Neuronal stem cell (in vitro differentiated cells): Measurements from ENCODE around the gene CHMP1A.
"Not testable (repeated sequence)": the region's sequence is repeated elsewhere in the genome, so short reads cannot be mapped to it uniquely, and the experiment has no call there.

Experiments used
- DNase-seq: peaks from one replicate; pipeline ENCODE4 v3.0.0-alpha.2; 2013; ENCODE audit warnings: low spot score
- H2AFZ ChIP-seq: one replicate; pipeline ENCODE4 v1.6.1; 2013; ENCODE audit warnings: mild to moderate bottlenecking, low read length, inconsistent platforms
- H2AK5ac ChIP-seq: 2 replicates; pipeline ENCODE4 v1.6.1; 2013; ENCODE audit warnings: low read depth, mild to moderate bottlenecking, inconsistent platforms, low read length, moderate library complexity, mixed read lengths
- H2BK120ac ChIP-seq: 2 replicates; pipeline ENCODE4 v1.6.1; 2013; ENCODE audit warnings: low read depth, mild to moderate bottlenecking, inconsistent platforms, low read length, moderate library complexity, mixed read lengths
- H2BK12ac ChIP-seq: one replicate; pipeline ENCODE4 v1.6.1; 2013; ENCODE audit warnings: low read length, inconsistent platforms
- H2BK15ac ChIP-seq: 2 replicates; pipeline ENCODE4 v1.6.1; 2013; ENCODE audit warnings: mild to moderate bottlenecking, low read length, inconsistent platforms, mixed read lengths
- H2BK5ac ChIP-seq: one replicate; pipeline ENCODE4 v1.6.1; 2013; ENCODE audit warnings: inconsistent platforms, mild to moderate bottlenecking, low read length, moderate library complexity
- H3K14ac ChIP-seq: one replicate; pipeline ENCODE4 v1.6.1; 2013; ENCODE audit warnings: low read length, inconsistent platforms
- H3K18ac ChIP-seq: 2 replicates; pipeline ENCODE4 v1.6.1; 2013; ENCODE audit warnings: low read length, inconsistent platforms
- H3K23ac ChIP-seq: 2 replicates; pipeline ENCODE4 v1.6.1; 2013; ENCODE audit warnings: low read depth, mild to moderate bottlenecking, mixed read lengths, low read length, inconsistent platforms; ENCODE audit not compliant: poor library complexity
- H3K27ac ChIP-seq: replicated peaks from 3 replicates; pipeline ENCODE4 v1.5.1; 2013; ENCODE audit warnings: low read length, inconsistent platforms
- H3K27me3 ChIP-seq, 3 experiments: 2 replicates each; pipeline ENCODE4 v1.6.1; 2013; ENCODE audit warnings: low read length in 3 of 3, mild to moderate bottlenecking in 2 of 3, inconsistent platforms in 1 of 3, low read depth in 1 of 3, mixed read lengths in 1 of 3, moderate library complexity in 1 of 3; ENCODE audit not compliant: control insufficient read depth in 3 of 3, insufficient read depth in 3 of 3
- H3K36me3 ChIP-seq, 2 donors: replicated peaks in 1 of 2; 2 replicates each; pipeline ENCODE4 v1.6.1; 2013; ENCODE audit warnings: low read length in 2 of 2; ENCODE audit not compliant: control insufficient read depth in 2 of 2, insufficient read depth in 2 of 2
- H3K4ac ChIP-seq: 2 replicates; pipeline ENCODE4 v1.6.1; 2013; ENCODE audit warnings: inconsistent platforms, mild to moderate bottlenecking, low read length, moderate library complexity
- H3K4me1 ChIP-seq, 2 donors: 1 replicate in 1 of 2; 2 replicates in 1 of 2; pipeline ENCODE4 v1.6.1; 2013; ENCODE audit warnings: low read length in 2 of 2, low read depth in 1 of 2; ENCODE audit not compliant: control insufficient read depth in 2 of 2, insufficient read depth in 1 of 2
- H3K4me2 ChIP-seq: one replicate; pipeline ENCODE4 v1.6.1; 2013; ENCODE audit warnings: mild to moderate bottlenecking, low read length, inconsistent platforms; ENCODE audit not compliant: insufficient read depth, poor library complexity, severe bottlenecking
- H3K4me3 ChIP-seq, 2 donors: 2 replicates each; pipeline ENCODE4 v1.5.1; 2013; ENCODE audit warnings: low read length in 2 of 2, mild to moderate bottlenecking in 2 of 2, inconsistent platforms in 1 of 2, moderate library complexity in 1 of 2
- H3K79me1 ChIP-seq: one replicate; pipeline ENCODE4 v1.6.1; 2013; ENCODE audit warnings: low read depth, mild to moderate bottlenecking, inconsistent platforms, low read length, moderate library complexity
- H3K9ac ChIP-seq: one replicate; pipeline ENCODE4 v1.6.1; 2013; ENCODE audit warnings: mild to moderate bottlenecking, low read depth, low read length, inconsistent platforms; ENCODE audit not compliant: poor library complexity
- H3K9me3 ChIP-seq, 2 donors: replicated peaks in 1 of 2; 2 replicates each; pipeline versions ENCODE3 to v1.6.1; 2013; ENCODE audit warnings: low read length in 2 of 2, mild to moderate bottlenecking in 2 of 2, inconsistent platforms in 1 of 2, low read depth in 1 of 2, mixed read lengths in 1 of 2, moderate library complexity in 1 of 2; ENCODE audit not compliant: control insufficient read depth in 2 of 2, insufficient read depth in 1 of 2
- H4K8ac ChIP-seq: one replicate; pipeline ENCODE4 v1.6.1; 2013; ENCODE audit warnings: low read depth, mild to moderate bottlenecking, inconsistent platforms, low read length, moderate library complexity
- H4K91ac ChIP-seq: one replicate; pipeline ENCODE4 v1.6.1; 2013; ENCODE audit warnings: low read length, low read depth, mild to moderate bottlenecking, inconsistent platforms; ENCODE audit not compliant: poor library complexity
- WGBS, 2 donors: extraction: QIAGEN DNeasy Blood & Tissue Kit; methylation state at CpG; one replicate each; pipeline ENCODE4 v1.1.7; 2013; ENCODE audit warnings: missing lambda C conversion rate in 2 of 2, mixed read lengths in 1 of 2; ENCODE audit not compliant: insufficient read length in 2 of 2, insufficient replicate concordance in 1 of 2; ENCODE audit errors: extremely low coverage in 2 of 2; 5-methylcytosine and 5-hydroxymethylcytosine counted together

Gene CHMP1A

DNA sequence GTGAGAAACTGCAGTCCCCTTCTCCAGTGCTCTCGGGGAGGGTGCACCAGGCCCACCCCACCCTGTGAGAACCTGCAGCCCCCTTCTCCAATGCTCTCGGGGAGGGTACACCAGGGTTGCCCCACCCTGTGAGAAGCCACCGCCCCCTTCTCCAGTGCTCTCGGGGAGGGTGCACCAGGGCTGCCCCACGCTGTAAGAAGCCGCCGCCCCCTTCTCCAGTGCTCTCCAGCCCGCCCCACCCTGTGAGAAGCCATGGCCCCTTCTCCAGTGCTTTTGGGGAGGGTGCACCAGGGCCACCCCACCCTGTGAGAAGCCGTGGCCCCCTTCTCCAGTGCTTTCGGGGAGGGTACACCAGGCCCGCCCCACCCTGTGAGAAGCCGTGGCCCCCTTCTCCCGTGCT, 12.2 kb upstream of the CHMP1A start:
- no peaks in the 10 kb centered on the region for H3K27me3 ChIP-seq
- no peaks in the 10 kb centered on the region for H3K4me1 ChIP-seq
- no peak for DNase-seq
- no peak overlapping the region for H3K18ac ChIP-seq
- no peak overlapping the region for H4K91ac ChIP-seq
- H2AK5ac ChIP-seq: no peak overlapping the region
- no peak overlapping the region for H2BK12ac ChIP-seq
- H3K79me1 ChIP-seq: no peaks in the 10 kb centered on the region
- no peak overlapping the region for H3K9ac ChIP-seq
- no peak overlapping the region for H3K4me2 ChIP-seq
- H3K14ac ChIP-seq: no peak overlapping the region
- no peak overlapping the region for H4K8ac ChIP-seq
- WGBS, 2 donors: no CpG with 5 or more reads among the region's 13 CpGs
- H3K36me3 ChIP-seq: peaks cover 15 to 41% of the 10 kb centered on the region in 2 donors
- H2BK15ac ChIP-seq: no peak overlapping the region
- H2BK120ac ChIP-seq: no peak overlapping the region
- H3K27ac ChIP-seq: no peak overlapping the region
- peaks cover 6 to 12% of the 10 kb centered on the region in 2 donors for H3K9me3 ChIP-seq
- H3K4ac ChIP-seq: no peak overlapping the region
- H3K23ac ChIP-seq: no peak overlapping the region
- H2AFZ ChIP-seq: no peak overlapping the region
- H2BK5ac ChIP-seq: no peak overlapping the region
- H3K4me3 ChIP-seq: no peak overlapping the region

DNA sequence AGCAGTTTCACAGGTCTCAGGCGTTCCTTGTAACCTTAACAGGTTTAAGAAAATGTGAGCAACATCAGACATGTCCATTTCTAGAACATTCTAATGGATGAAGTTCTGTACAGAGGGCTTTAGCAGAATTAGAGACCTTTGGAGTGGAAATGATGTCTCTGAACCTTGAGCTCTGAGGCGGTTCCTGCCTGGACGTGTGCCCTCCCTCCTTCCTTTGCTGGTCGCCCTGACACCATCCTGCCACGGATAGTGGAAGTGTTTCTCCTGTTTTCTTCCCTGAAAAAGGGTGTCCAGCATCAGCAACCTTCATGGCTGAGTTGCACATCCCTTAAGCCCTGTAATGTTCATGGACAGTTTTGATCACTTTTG, 11.3 kb upstream of the CHMP1A start:
- Histone ChIP-seq H3K18ac (no peak overlapping the region), H3K27me3 (no peaks in the 10 kb centered on the region), H2BK12ac (no peak overlapping the region), H4K91ac (no peak overlapping the region), H3K23ac (no peak overlapping the region), H3K4ac (no peak overlapping the region), H2BK120ac (no peak overlapping the region), H2AK5ac (no peak overlapping the region), H3K9ac (no peak overlapping the region), H3K79me1 (no peaks in the 10 kb centered on the region), H2BK15ac (no peak overlapping the region), H3K4me1 (no peaks in the 10 kb centered on the region), H3K14ac (no peak overlapping the region), H2AFZ (no peak overlapping the region), H3K27ac (no peak overlapping the region), H2BK5ac (no peak overlapping the region), H3K4me3 (no peak overlapping the region), H4K8ac (peak overlapping the region; percentile 48), H3K4me2 (no peak overlapping the region), H3K9me3 (peaks cover 9 to 12% of the 10 kb centered on the region in 2 donors), H3K36me3 (peaks cover 18 to 48% of the 10 kb centered on the region in 2 donors)
- no peak for DNase-seq
- no CpG with 5 or more reads among the region's 5 CpGs for WGBS, 2 donors

GRCh38 chr16:89667633-89668032, 10.1 kb upstream of the CHMP1A start:
- H3K27ac ChIP-seq: no peak overlapping the region
- no peak overlapping the region for H2AFZ ChIP-seq
- H4K8ac ChIP-seq: no peak overlapping the region
- no CpG with 5 or more reads among the region's 9 CpGs for WGBS, 2 donors
- no peak overlapping the region for H3K14ac ChIP-seq
- H3K9ac ChIP-seq: no peak overlapping the region
- no peaks in the 10 kb centered on the region for H3K4me1 ChIP-seq
- no peak overlapping the region for H2BK12ac ChIP-seq
- no peak overlapping the region for H2BK120ac ChIP-seq
- no peak overlapping the region for H4K91ac ChIP-seq
- H3K4me2 ChIP-seq: no peak overlapping the region
- H3K4me3 ChIP-seq: no peak overlapping the region
- no peak overlapping the region for H3K23ac ChIP-seq
- no peak for DNase-seq
- no peak overlapping the region for H2BK15ac ChIP-seq
- no peak overlapping the region for H3K18ac ChIP-seq
- no peak overlapping the region for H2BK5ac ChIP-seq
- peaks cover 11 to 12% of the 10 kb centered on the region in 2 donors for H3K9me3 ChIP-seq
- no peak overlapping the region for H2AK5ac ChIP-seq
- H3K36me3 ChIP-seq: peaks cover 22 to 56% of the 10 kb centered on the region in 2 donors
- H3K4ac ChIP-seq: no peak overlapping the region
- H3K27me3 ChIP-seq: no peaks in the 10 kb centered on the region
- no peaks in the 10 kb centered on the region for H3K79me1 ChIP-seq

DNA sequence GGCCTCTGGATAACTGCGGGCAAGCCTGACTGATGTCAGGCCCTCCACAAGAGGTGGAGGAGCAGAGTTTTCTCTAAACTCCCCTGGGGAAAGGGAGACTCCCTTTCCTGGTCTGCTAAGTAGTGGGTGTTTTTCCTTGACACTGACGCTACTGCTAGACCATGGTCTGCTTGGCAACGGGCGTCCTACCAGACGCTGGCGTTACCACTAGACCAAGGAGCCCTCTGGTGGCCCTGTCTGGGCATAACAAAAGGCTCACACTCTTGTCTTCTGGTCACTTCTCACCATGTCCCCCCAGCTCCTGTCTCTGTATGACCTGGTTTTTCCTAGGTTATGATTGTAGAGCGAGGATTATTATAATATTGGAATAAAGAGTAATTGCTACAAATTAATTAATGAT, 9.5 kb upstream of the CHMP1A start:
- H3K27me3 ChIP-seq, H3K4ac ChIP-seq, H2BK120ac ChIP-seq, DNase-seq, H2AFZ ChIP-seq, H2BK12ac ChIP-seq, H3K4me1 ChIP-seq, H2AK5ac ChIP-seq, H4K91ac ChIP-seq, H3K79me1 ChIP-seq, H3K18ac ChIP-seq, H3K23ac ChIP-seq, H3K14ac ChIP-seq, H3K4me3 ChIP-seq, H3K4me2 ChIP-seq, H4K8ac ChIP-seq, H2BK15ac ChIP-seq, H2BK5ac ChIP-seq, H3K27ac ChIP-seq, H3K9ac ChIP-seq: not testable (repeated sequence)
- Histone ChIP-seq H3K36me3 (peaks cover 22 to 63% of the 10 kb centered on the region in 2 donors), H3K9me3 (peaks cover 10 to 12% of the 10 kb centered on the region in 2 donors)
- no CpG with 5 or more reads among the region's 7 CpGs for WGBS, 2 donors
